H9 (cell line): ENCODE results near the gene ZNF687. TPM values are rescaled to one million over a fixed set of nuclear protein-coding genes. Genes with fewer than 3 reads are reported as not detected.

Experiments
- DNase-seq: peaks from one replicate; pipeline ENCODE4 v3.0.0-alpha.2; 2017
- H2AFZ ChIP-seq: one replicate; pipeline ENCODE4 v1.6.1; 2013; ENCODE audit warnings: mild to moderate bottlenecking, low read length, control low read depth, moderate library complexity
- H2AK5ac ChIP-seq: 2 replicates; pipeline ENCODE4 v1.6.1; 2013; ENCODE audit warnings: low read length, control low read depth, mixed read lengths; ENCODE audit not compliant: insufficient read length
- H2BK120ac ChIP-seq: one replicate; pipeline ENCODE4 v1.6.1; 2013; ENCODE audit warnings: low read depth, mild to moderate bottlenecking, low read length, control low read depth, inconsistent platforms; ENCODE audit not compliant: poor library complexity, severe bottlenecking
- H2BK12ac ChIP-seq: 2 replicates; pipeline ENCODE4 v1.6.1; 2013; ENCODE audit warnings: low read length, control low read depth, mixed read lengths, low read depth; ENCODE audit not compliant: insufficient read length
- H2BK15ac ChIP-seq: 2 replicates; pipeline ENCODE4 v1.6.1; 2013; ENCODE audit warnings: low read depth, low read length, control low read depth
- H2BK20ac ChIP-seq: one replicate; pipeline ENCODE4 v1.6.1; 2013; ENCODE audit warnings: low read depth, mild to moderate bottlenecking, low read length, control low read depth, inconsistent platforms; ENCODE audit not compliant: poor library complexity, severe bottlenecking
- H2BK5ac ChIP-seq: 2 replicates; pipeline ENCODE4 v1.6.1; 2013; ENCODE audit warnings: low read length, control low read depth, mixed read lengths; ENCODE audit not compliant: insufficient read length
- H3K14ac ChIP-seq: 2 replicates; pipeline ENCODE4 v1.6.1; 2013; ENCODE audit warnings: low read length, control low read depth; ENCODE audit not compliant: insufficient read depth
- H3K18ac ChIP-seq: 2 replicates; pipeline ENCODE4 v1.6.1; 2013; ENCODE audit warnings: low read depth, mild to moderate bottlenecking, mixed read lengths, low read length, control low read depth; ENCODE audit not compliant: insufficient read length
- H3K23ac ChIP-seq: 2 replicates; pipeline ENCODE4 v1.6.1; 2013; ENCODE audit warnings: low read length, control low read depth, mixed read lengths, low read depth; ENCODE audit not compliant: insufficient read length
- H3K23me2 ChIP-seq: 2 replicates; pipeline ENCODE4 v1.6.1; 2013; ENCODE audit warnings: low read depth, mild to moderate bottlenecking, mixed read lengths, low read length, control low read depth; ENCODE audit not compliant: insufficient read length, poor library complexity, severe bottlenecking
- H3K27ac ChIP-seq: 2 replicates; pipeline ENCODE4 v1.5.1; 2013; ENCODE audit warnings: low read length, control low read depth, mixed read lengths, low read depth; ENCODE audit not compliant: insufficient read length
- H3K27me3 ChIP-seq: 2 replicates; pipeline ENCODE4 v1.6.1; 2013; ENCODE audit warnings: low read length, control low read depth, inconsistent platforms; ENCODE audit not compliant: insufficient read depth
- H3K4ac ChIP-seq: 2 replicates; pipeline ENCODE4 v1.6.1; 2013; ENCODE audit warnings: low read depth, mild to moderate bottlenecking, control low read depth, inconsistent platforms, low read length, moderate library complexity
- H3K4me1 ChIP-seq: 2 replicates; pipeline ENCODE4 v1.6.1; 2013; ENCODE audit warnings: low read length, control low read depth, inconsistent platforms; ENCODE audit not compliant: insufficient read depth
- H3K4me2 ChIP-seq: 2 replicates; pipeline ENCODE4 v1.6.1; 2013; ENCODE audit warnings: low read length, control low read depth, mixed read lengths; ENCODE audit not compliant: insufficient read length, insufficient read depth
- H3K56ac ChIP-seq: 2 replicates; pipeline ENCODE4 v1.6.1; 2013; ENCODE audit warnings: low read depth, mild to moderate bottlenecking, mixed read lengths, low read length, control low read depth; ENCODE audit not compliant: insufficient read length
- H3K79me1 ChIP-seq: 2 replicates; pipeline ENCODE4 v1.6.1; 2013; ENCODE audit warnings: low read depth, mild to moderate bottlenecking, moderate library complexity, low read length, control low read depth, inconsistent platforms; ENCODE audit not compliant: insufficient read depth, poor library complexity, severe bottlenecking
- H3K79me2 ChIP-seq: 2 replicates; pipeline ENCODE4 v1.6.1; 2013; ENCODE audit warnings: low read length, control low read depth, inconsistent platforms; ENCODE audit not compliant: insufficient read depth
- H3K9ac ChIP-seq: 2 replicates; pipeline ENCODE4 v1.6.1; 2013; ENCODE audit warnings: low read length, control low read depth, mixed read lengths; ENCODE audit not compliant: insufficient read length; ENCODE audit errors: extremely low read depth
- H3K9me3 ChIP-seq: one replicate; pipeline ENCODE4 v1.6.1; 2013; ENCODE audit warnings: low read depth, low read length, inconsistent platforms; ENCODE audit not compliant: control insufficient read depth
- H3T11ph ChIP-seq: one replicate; pipeline ENCODE4 v1.6.1; 2013; ENCODE audit warnings: mild to moderate bottlenecking, low read length, control low read depth, inconsistent platforms
- H4K20me1 ChIP-seq: one replicate; pipeline ENCODE4 v1.6.1; 2013; ENCODE audit not compliant: control insufficient read depth, insufficient read length, insufficient read depth
- H4K5ac ChIP-seq: 2 replicates; pipeline ENCODE4 v1.6.1; 2013; ENCODE audit warnings: low read depth, mild to moderate bottlenecking, mixed read lengths, low read length, control low read depth; ENCODE audit not compliant: insufficient read length
- H4K8ac ChIP-seq: replicated peaks from 2 replicates; pipeline ENCODE4 v1.6.1; 2013; ENCODE audit warnings: low read length, control low read depth, mixed read lengths, low read depth; ENCODE audit not compliant: insufficient read length
- H4K91ac ChIP-seq: 2 replicates; pipeline ENCODE4 v1.6.1; 2013; ENCODE audit warnings: low read depth, mild to moderate bottlenecking, moderate library complexity, mixed read lengths, low read length, control low read depth; ENCODE audit not compliant: insufficient read length
- H3K27ac Mint-ChIP-seq, 3 experiments: 2 replicates in 2 of 3; 3 replicates in 1 of 3; pipeline ENCODE4 v1.8.0; 2020 to 2021; ENCODE audit warnings: mixed read lengths in 3 of 3, mild to moderate bottlenecking in 1 of 3, moderate library complexity in 1 of 3
- H3K27me3 Mint-ChIP-seq: 2 replicates; pipeline ENCODE4 v1.8.0; 2021; ENCODE audit warnings: low read depth, mild to moderate bottlenecking, moderate library complexity, mixed read lengths
- H3K36me3 Mint-ChIP-seq, 3 experiments: 2 replicates in 2 of 3; 3 replicates in 1 of 3; pipeline ENCODE4 v1.8.0; 2020 to 2021; ENCODE audit warnings: low read depth in 3 of 3, mixed read lengths in 3 of 3; ENCODE audit not compliant: insufficient read depth in 1 of 3
- H3K4me1 Mint-ChIP-seq, 2 experiments: 2 replicates each; pipeline ENCODE4 v1.8.0; 2020; ENCODE audit warnings: mixed read lengths in 2 of 2
- H3K4me3 Mint-ChIP-seq, 2 experiments: 2 replicates in 1 of 2; 3 replicates in 1 of 2; pipeline ENCODE4 v1.8.0; 2020 to 2021; ENCODE audit warnings: mild to moderate bottlenecking in 2 of 2, mixed read lengths in 2 of 2, moderate library complexity in 1 of 2
- H3K9me3 Mint-ChIP-seq, 2 experiments: 2 replicates in 1 of 2; 3 replicates in 1 of 2; pipeline ENCODE4 v1.8.0; 2020; ENCODE audit warnings: mild to moderate bottlenecking in 2 of 2, mixed read lengths in 2 of 2, moderate library complexity in 1 of 2
- WGBS: extraction: QIAGEN DNeasy Blood & Tissue Kit; methylation state at CpG from one replicate; pipeline ENCODE4 v1.1.7; 2013; ENCODE audit warnings: missing lambda C conversion rate, low lambda C conversion rate, mixed read lengths; ENCODE audit not compliant: insufficient read length; ENCODE audit errors: extremely low coverage; 5-methylcytosine and 5-hydroxymethylcytosine counted together
- total RNA-seq: library from RNA; stranded (reverse); gene quantifications from 2 replicates; pipeline ENCODE4 v1.2.1, GENCODE V29; 2021
- TF ChIP-seq, protein P1 (sequence below): fragments of 200-600 bp; sonication (generic); conservative IDR thresholded peaks from 3 replicates; pipeline ENCODE4 v1.8.0; 2021; ENCODE audit warnings: antibody characterized with exemption, mild to moderate bottlenecking

Gene ZNF687
- total RNA-seq, 1 experiment from 2014 or later = 58.2 TPM

DNA sequence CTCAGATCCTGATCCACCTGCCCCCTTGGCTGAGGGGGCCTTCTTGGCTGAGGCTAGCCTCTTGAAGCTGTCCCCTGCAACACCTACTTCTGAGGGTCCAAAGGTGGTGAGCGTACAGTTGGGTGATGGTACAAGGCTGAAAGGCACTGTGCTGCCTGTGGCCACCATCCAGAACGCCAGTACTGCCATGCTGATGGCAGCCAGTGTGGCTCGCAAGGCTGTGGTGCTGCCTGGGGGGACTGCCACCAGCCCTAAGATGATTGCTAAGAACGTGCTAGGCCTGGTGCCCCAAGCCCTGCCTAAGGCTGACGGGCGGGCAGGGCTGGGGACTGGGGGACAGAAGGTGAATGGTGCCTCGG, 5.2 kb downstream of the ZNF687 start:
- Histone ChIP-seq H4K91ac (no peak overlapping the region), H2BK5ac (no peak overlapping the region), H3K23ac (no peak overlapping the region), H2BK15ac (no peak overlapping the region), H3T11ph (no peak overlapping the region), H4K20me1 (peaks cover 3% of the 10 kb centered on the region), H2BK20ac (no peak overlapping the region), H3K14ac (no peak overlapping the region), H3K4me2 (no peak overlapping the region), H3K9ac (no peak overlapping the region), H3K18ac (no peak overlapping the region), H4K8ac (no peak overlapping the region), H3K9me3 (no peaks in the 10 kb centered on the region), H3K23me2 (peaks cover 7% of the 10 kb centered on the region), H2BK120ac (no peak overlapping the region), H2AFZ (no peak overlapping the region), H2BK12ac (no peak overlapping the region), H3K4ac (no peak overlapping the region), H3K56ac (no peak overlapping the region), H4K5ac (no peak overlapping the region), H3K79me1 (no peaks in the 10 kb centered on the region), H3K4me1 (no peaks in the 10 kb centered on the region), H3K27me3 (no peaks in the 10 kb centered on the region), H3K27ac (no peak overlapping the region), H3K79me2 (peaks cover 8% of the 10 kb centered on the region; the same call in 1 of the 2 replicates), H2AK5ac (no peak overlapping the region)
- Mint-ChIP-seq H3K4me1 (peaks cover 25 to 45% of the 10 kb centered on the region in 2 experiments), H3K4me3 (no peak overlapping the region; a peak in 1 of 5 replicates), H3K36me3 (peaks cover 51 to 77% (median 75%) of the 10 kb centered on the region in 3 experiments), H3K9me3 (no peaks in the 10 kb centered on the region), H3K27me3 (no peaks in the 10 kb centered on the region), H3K27ac (no peak overlapping the region; a peak in 1 of 7 replicates)
- DNase-seq = no peak
- TF ChIP-seq, protein P1, sequence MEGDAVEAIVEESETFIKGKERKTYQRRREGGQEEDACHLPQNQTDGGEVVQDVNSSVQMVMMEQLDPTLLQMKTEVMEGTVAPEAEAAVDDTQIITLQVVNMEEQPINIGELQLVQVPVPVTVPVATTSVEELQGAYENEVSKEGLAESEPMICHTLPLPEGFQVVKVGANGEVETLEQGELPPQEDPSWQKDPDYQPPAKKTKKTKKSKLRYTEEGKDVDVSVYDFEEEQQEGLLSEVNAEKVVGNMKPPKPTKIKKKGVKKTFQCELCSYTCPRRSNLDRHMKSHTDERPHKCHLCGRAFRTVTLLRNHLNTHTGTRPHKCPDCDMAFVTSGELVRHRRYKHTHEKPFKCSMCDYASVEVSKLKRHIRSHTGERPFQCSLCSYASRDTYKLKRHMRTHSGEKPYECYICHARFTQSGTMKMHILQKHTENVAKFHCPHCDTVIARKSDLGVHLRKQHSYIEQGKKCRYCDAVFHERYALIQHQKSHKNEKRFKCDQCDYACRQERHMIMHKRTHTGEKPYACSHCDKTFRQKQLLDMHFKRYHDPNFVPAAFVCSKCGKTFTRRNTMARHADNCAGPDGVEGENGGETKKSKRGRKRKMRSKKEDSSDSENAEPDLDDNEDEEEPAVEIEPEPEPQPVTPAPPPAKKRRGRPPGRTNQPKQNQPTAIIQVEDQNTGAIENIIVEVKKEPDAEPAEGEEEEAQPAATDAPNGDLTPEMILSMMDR = no peak
- WGBS = no CpG with 5 or more reads among the region's 7 CpGs
